Stomach (tissue), 4 donors: Measurements from ENCODE around the gene OPN1LW.
"Not testable (repeated sequence)": the region's sequence is repeated elsewhere in the genome, so short reads cannot be mapped to it uniquely, and the experiment has no call there.

Source experiments
- EP300 ChIP-seq: sonication (generic); formaldehyde crosslinking; IDR thresholded peaks from one replicate; pipeline ENCODE4 v1.6.1; 2017; ENCODE audit warnings: antibody characterized with exemption
- POLR2A ChIP-seq, 4 donors: fragments of 450-650 bp; IDR thresholded peaks; one replicate each; pipeline ENCODE4 v1.6.1; 2016; ENCODE audit warnings: antibody characterized with exemption in 4 of 4, control low read depth in 2 of 4, mild to moderate bottlenecking in 1 of 4, moderate library complexity in 1 of 4
- POLR2AphosphoS5 ChIP-seq, 3 donors: sonication (generic); formaldehyde crosslinking; IDR thresholded peaks; one replicate each; pipeline ENCODE4 v1.6.1; 2016; ENCODE audit warnings: antibody characterized with exemption in 3 of 3
- TF ChIP-seq, protein P1 (sequence below), 7 experiments: fragments of 450-650 bp in 4 of 7; fragments of 200-600 bp in 3 of 7; sonication (generic) in 3 of 7; IDR thresholded peaks; one replicate each; pipeline ENCODE4 v1.5.1; 2016 to 2019; ENCODE audit warnings: antibody characterized with exemption in 7 of 7, control low read depth in 2 of 7, mild to moderate bottlenecking in 1 of 7

DNA sequence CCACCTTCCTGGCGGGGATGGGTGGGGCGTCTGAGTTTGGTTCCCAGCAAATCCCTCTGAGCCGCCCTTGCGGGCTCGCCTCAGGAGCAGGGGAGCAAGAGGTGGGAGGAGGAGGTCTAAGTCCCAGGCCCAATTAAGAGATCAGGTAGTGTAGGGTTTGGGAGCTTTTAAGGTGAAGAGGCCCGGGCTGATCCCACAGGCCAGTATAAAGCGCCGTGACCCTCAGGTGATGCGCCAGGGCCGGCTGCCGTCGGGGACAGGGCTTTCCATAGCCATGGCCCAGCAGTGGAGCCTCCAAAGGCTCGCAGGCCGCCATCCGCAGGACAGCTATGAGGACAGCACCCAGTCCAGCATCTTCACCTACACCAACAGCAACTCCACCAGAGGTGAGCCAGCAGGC lies at the start of gene OPN1LW:
- TF ChIP-seq, protein P1, sequence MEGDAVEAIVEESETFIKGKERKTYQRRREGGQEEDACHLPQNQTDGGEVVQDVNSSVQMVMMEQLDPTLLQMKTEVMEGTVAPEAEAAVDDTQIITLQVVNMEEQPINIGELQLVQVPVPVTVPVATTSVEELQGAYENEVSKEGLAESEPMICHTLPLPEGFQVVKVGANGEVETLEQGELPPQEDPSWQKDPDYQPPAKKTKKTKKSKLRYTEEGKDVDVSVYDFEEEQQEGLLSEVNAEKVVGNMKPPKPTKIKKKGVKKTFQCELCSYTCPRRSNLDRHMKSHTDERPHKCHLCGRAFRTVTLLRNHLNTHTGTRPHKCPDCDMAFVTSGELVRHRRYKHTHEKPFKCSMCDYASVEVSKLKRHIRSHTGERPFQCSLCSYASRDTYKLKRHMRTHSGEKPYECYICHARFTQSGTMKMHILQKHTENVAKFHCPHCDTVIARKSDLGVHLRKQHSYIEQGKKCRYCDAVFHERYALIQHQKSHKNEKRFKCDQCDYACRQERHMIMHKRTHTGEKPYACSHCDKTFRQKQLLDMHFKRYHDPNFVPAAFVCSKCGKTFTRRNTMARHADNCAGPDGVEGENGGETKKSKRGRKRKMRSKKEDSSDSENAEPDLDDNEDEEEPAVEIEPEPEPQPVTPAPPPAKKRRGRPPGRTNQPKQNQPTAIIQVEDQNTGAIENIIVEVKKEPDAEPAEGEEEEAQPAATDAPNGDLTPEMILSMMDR (IDR thresholded peaks at IDR 0.05) = not testable (repeated sequence)
- TF ChIP-seq POLR2AphosphoS5 (IDR thresholded peaks at IDR 0.05); EP300; POLR2A (IDR thresholded peaks at IDR 0.05): not testable (repeated sequence)
